Pancreas (tissue), 10 donors: ENCODE data around the gene LMX1B. TPM values are rescaled to one million over a fixed set of nuclear protein-coding genes. Genes with fewer than 3 reads are reported as not detected.
A peak's percentile ranks its signal among the peaks of the same experiment; 100 is the strongest.
"Not testable (repeated sequence)": the region's sequence is repeated elsewhere in the genome, so short reads cannot be mapped to it uniquely, and the experiment has no call there.

ENCODE experiments used
- ATAC-seq, 4 donors: fragments of 200-7000 bp; cut with Tn5 transposase; one replicate each; pipeline versions ENCODE4 v1.8.0 to v1.9.1; 2020; ENCODE audit warnings: mild to moderate bottlenecking in 4 of 4, moderate library complexity in 4 of 4
- DNase-seq, 6 donors: peaks; one replicate each; pipeline ENCODE4 v3.0.0-alpha.2; 2020
- FAIRE-seq: peaks from 2 replicates; lab custom pipeline; 2012; peaks lifted over from hg19 to GRCh38; lab: Jason Lieb, UNC
- H3K27ac ChIP-seq, 4 donors: fragments of 200-600 bp; sonication (generic); 1 replicate in 3 of 4; 2 replicates in 1 of 4; pipeline versions ENCODE4 v1.5.0 to v1.8.0; 2020
- H3K27me3 ChIP-seq, 4 donors: fragments of 200-600 bp; one replicate each; pipeline ENCODE4 v1.8.0; 2021
- H3K36me3 ChIP-seq, 3 donors: fragments of 200-600 bp; sonication (generic) in 1 of 3; one replicate each; pipeline versions ENCODE4 v1.5.0 to v1.8.0; 2020 to 2021
- H3K4me1 ChIP-seq, 3 donors: fragments of 200-600 bp; one replicate each; pipeline ENCODE4 v1.8.0; 2021
- H3K4me3 ChIP-seq, 4 donors: fragments of 200-600 bp; sonication (generic) in 2 of 4; one replicate each; pipeline versions ENCODE4 v1.5.0 to v1.8.0; 2020 to 2021
- H3K9me3 ChIP-seq, 4 donors: fragments of 200-600 bp; one replicate each; pipeline ENCODE4 v1.8.0; 2021
- CTCF ChIP-seq, 4 donors: fragments of 200-600 bp; sonication (generic) in 3 of 4; IDR thresholded peaks; one replicate each; pipeline versions ENCODE4 v1.5.0 to v1.8.0; 2021; ENCODE audit warnings: antibody characterized with exemption in 4 of 4
- WGBS, 2 donors: extraction: QIAGEN DNeasy Blood & Tissue Kit; methylation state at CpG; one replicate each; pipeline ENCODE4 v1.1.7; 2013; 5-methylcytosine and 5-hydroxymethylcytosine counted together
- intact Hi-C, 3 donors: fragments of 100-400 bp; cut with DNase I; formaldehyde crosslinking; loops; one replicate each; pipeline versions ENCODE4 v1.11.1 to v1.14.2; 2022
- polyA plus RNA-seq, 2 donors: library from polyadenylated mRNA; stranded (reverse); fragments of 200-250 nt; gene quantifications; one replicate each; pipeline ENCODE4 v1.2.3, GENCODE V29; 2013
- total RNA-seq, 6 donors: library from RNA; stranded (reverse); fragmentation: NEBNext Ultra II Directional in 4 of 6; extraction: Animal tissue kit (Norgen Biotek cat#: 25700) in 4 of 6; gene quantifications; one replicate each; pipeline versions ENCODE4 v1.2.1 to v1.2.4, GENCODE V29; 2021 to 2023
- donor health status: healthy with polysubstance abuse.
- donor health status: DM: no; HTN: no; CAD: no; lungs with moderate emphysema.
- donor health status: DM: no; HTN: no; CAD: no.
- donor health status: control.
- donor health status: control.
- donor health status: Bipolar disorder and iron deficiency.
- donor health status: DM: yes; HTN: yes; CAD: no.
- donor health status: DM: no; HTN: no; CAD: no.
- donor health status: DM: no; HTN: no; CAD: no.
- donor health status: DM: yes; HTN: yes; CAD: no.

LMX1B gene
- total and polyA plus RNA-seq, 8 donors = 0.05 to 1.2 (median 0.46) TPM

- no peak overlapping the region for H3K27ac ChIP-seq
- no peak for DNase-seq
- no peaks in the 10 kb centered on the region for H3K9me3 ChIP-seq
- no peak for ATAC-seq
- TF ChIP-seq CTCF (IDR thresholded peaks at IDR 0.05) = no peak
- intact Hi-C loops = no loop called here
- FAIRE-seq = no peak
- no peaks in the 10 kb centered on the region for H3K4me1 ChIP-seq
- no peaks in the 10 kb centered on the region for H3K36me3 ChIP-seq
- peaks cover 0 to 6% (median 1%) of the 10 kb centered on the region in 4 donors for H3K27me3 ChIP-seq
- H3K4me3 ChIP-seq = no peak overlapping the region
These were observed 101.7 kb downstream of the LMX1B start for GRCh38 chr9:126715382-126715781.

DNA sequence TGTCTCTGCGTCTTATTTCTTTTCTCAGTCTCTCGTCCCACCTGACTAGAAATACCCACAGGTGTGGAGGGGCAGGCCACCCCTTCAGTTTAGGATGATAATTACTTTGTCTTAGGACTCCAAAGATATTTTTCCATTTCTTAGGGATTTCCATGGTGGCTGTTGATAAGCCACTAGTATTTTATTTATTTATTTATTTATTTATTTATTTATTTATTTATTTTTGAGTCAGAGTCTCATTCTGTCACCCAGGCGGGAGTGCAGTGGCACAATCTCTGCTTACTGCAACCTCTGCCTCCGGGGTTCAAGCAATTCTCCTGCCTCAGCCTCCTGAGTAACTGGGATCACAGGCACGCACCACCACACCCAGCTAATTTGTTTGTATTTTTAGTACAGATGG, 103.7 kb downstream of the LMX1B start:
- DNase-seq, H3K36me3 ChIP-seq, H3K9me3 ChIP-seq, H3K27me3 ChIP-seq, H3K4me3 ChIP-seq, ATAC-seq, intact Hi-C loops, H3K27ac ChIP-seq, FAIRE-seq, H3K4me1 ChIP-seq: not testable (repeated sequence)
- 82 to 85% methylated on average over 5 of the region's 5 CpGs for WGBS, 2 donors

DNA sequence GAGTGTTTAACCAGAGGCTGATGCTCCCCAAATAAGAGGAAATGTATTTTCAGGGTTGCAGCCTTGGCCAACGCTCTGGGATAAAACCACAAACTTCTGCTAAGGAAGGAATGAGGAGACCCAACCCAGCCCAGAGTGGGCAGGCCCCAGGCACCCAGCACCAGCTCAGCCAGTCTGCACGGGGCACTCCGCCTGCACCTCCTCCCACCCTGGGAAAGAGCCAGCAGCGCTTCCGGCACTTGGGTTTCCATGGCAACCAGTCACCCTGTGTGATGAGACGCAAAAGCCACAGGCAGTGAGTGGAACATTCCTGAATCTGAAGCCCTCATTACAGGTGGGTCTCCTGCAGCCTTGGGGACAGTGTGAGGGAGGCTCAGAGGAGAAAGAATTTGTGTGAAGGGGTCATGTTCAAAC, 105.9 kb downstream of the LMX1B start:
- Histone ChIP-seq H3K36me3 (no peaks in the 10 kb centered on the region), H3K4me3 (no peak overlapping the region), H3K27me3 (peaks cover 0 to under 1% (median under 1%) of the 10 kb centered on the region in 4 donors), H3K9me3 (no peaks in the 10 kb centered on the region), H3K27ac (peak overlapping the region in 1 of 4 donors; percentile 41), H3K4me1 (no peaks in the 10 kb centered on the region)
- DNase-seq (peak in 5 of 6 donors; percentile 59 to 84 (median 70)), FAIRE-seq (no peak), ATAC-seq (peak; percentile 25 to 67 (median 56))
- no peak for TF ChIP-seq CTCF (IDR thresholded peaks at IDR 0.05)
- intact Hi-C loops = no loop called here
- 18 to 19% methylated on average over 6 of the region's 6 CpGs for WGBS, 2 donors

DNA sequence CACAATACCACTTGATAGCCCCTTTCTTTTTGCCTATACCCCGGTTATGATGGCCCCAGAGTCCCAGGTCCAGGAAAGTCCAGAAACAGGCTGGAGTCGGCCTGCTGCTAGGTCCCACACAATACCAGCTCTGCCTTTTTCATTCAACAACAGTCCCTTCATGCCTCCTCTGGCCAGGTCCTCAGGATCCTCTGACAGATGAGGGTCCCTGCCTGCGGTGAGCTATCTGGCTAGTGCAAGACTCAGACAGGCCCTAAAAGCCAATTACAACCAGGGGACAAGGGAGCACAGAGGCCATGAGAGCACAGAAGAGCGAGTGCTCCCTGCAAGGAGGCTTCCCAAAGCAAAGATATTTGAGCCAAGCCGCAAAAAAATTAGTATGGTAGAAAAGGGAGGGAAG, 106.3 kb downstream of the LMX1B start:
- Histone ChIP-seq H3K9me3 (no peaks in the 10 kb centered on the region), H3K36me3 (no peaks in the 10 kb centered on the region), H3K27ac (peak overlapping the region in 1 of 4 donors; percentile 41), H3K27me3 (no peaks in the 10 kb centered on the region), H3K4me3 (no peak overlapping the region), H3K4me1 (no peaks in the 10 kb centered on the region)
- intact Hi-C loops = no loop called here
- TF ChIP-seq CTCF (IDR thresholded peaks at IDR 0.05) = no peak
- DNase-seq (no peak), FAIRE-seq (no peak), ATAC-seq (no peak)
- 72 to 75% methylated on average over 5 of the region's 5 CpGs for WGBS, 2 donors

GRCh38 chr9:126720661-126721563, 107.2 kb downstream of the LMX1B start:
- FAIRE-seq = no peak
- ATAC-seq = no peak
- Histone ChIP-seq H3K4me3 (no peak overlapping the region), H3K27me3 (no peaks in the 10 kb centered on the region), H3K4me1 (no peaks in the 10 kb centered on the region), H3K9me3 (no peaks in the 10 kb centered on the region), H3K27ac (no peak overlapping the region), H3K36me3 (no peaks in the 10 kb centered on the region)
- 89 to 91% methylated on average over 19 of the region's 19 CpGs for WGBS, 2 donors
- no peak for DNase-seq
- intact Hi-C loops = no loop called here
- TF ChIP-seq CTCF (IDR thresholded peaks at IDR 0.05) = no peak
